DMS153 treated with DMSO at 0.1 percent for 48 hours (cell line): Measurements from ENCODE around the gene DARS1.

Source experiments
- DNase-seq: peaks from one replicate; lab custom pipeline; 2025; ENCODE audit not compliant: unreplicated experiment; lab: John Stamatoyannopoulos, UW

DARS1 gene

DNA sequence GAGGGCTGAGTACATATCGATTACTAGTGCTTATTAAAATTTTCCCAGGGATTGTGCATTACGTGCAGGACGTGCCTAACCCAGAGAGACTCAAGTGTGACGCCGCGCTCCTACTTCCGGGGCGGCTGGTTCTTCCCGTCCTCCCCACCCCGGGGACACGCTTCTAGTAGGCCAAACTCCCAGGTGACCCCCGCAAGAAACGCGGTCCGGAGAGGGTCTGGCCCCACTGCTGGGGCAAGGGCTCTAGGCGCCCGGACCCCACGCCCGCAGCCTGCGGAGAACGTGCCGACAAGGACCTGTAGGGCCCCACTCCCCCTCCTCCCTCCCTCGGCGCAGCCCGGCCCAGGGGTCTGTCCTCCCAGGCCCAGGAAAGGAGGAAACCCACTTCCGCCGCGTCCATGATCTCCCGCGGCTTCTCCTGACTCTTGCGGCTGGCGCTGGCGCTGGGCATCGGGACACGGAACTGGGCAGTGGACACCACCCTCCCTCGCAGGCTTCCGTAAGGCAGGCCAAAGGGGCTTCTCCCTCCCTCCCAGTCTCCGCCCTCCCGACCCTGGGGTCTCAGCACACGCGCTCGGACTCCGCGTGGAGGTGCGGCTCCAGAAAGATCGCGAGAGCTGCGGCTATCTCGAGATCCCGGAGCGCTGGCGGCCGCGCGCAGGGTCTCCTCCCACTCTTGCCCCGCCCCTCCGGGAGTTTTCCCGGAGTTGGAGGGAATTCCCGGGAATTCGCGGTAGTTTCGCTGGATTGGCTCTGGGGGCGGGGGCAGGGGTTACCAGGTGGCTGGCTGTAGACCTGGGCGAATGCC lies at the start of gene DARS1:
Gene DARS1 (minus strand): TSS at position 609 of the 808 bp plus-strand sequence. CDS start 158 bp downstream, at position 451.
- peak; percentile 76 for DNase-seq

DNA sequence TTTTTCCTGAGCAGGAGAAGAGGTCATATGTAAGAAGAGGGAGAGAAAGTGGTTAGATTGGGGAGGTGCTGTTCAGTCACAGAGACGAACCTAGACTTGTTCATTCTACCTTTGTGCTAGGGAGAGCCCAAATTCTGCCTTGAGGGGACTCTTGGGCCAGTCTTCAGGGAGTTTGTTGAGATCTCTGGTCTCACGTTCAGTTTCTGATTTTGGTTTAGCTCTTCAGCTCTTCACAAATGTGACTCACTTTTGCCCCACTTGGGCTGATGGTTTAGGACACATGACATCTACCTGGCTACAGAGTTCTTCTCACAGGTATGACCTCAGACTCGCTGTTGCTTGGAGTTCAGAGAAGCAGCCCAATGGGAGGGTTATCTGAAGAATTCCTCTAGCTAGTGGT lies 49.2 kb upstream of the DARS1 start:
- no peak for DNase-seq

DNA sequence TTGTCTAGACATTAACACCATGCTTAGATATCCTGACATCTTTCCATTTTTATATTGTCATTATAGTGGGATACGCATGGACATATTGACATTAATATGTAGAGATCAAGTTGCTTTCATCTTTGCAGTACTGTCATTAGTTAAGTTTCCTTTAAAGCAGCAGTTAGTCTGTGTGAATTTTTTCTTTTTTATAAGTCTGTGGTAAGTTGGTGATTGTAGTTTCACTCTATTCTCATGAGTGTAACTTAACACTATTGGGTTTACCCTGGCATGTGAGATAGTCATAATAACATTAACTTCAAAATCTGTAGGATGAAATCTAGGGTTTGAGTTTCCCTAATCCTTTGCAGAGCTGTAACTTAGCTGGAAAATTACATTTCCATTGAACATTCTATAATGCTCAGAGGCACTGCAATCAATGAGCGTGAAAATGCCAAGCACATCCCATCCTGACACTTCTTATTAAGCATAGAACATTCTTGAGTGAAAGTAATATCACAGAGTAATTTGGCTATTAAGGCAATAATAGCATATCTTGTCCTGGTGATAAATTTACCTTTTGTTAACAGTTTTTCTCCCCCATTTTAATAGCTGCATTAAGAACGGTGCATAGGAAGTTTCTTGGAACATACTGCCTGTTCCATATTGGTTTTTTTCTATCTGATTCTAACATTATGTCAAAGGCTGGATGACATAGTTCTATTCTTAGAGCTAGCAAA lies 47.5 kb upstream of the DARS1 start:
- DNase-seq = no peak

DNA sequence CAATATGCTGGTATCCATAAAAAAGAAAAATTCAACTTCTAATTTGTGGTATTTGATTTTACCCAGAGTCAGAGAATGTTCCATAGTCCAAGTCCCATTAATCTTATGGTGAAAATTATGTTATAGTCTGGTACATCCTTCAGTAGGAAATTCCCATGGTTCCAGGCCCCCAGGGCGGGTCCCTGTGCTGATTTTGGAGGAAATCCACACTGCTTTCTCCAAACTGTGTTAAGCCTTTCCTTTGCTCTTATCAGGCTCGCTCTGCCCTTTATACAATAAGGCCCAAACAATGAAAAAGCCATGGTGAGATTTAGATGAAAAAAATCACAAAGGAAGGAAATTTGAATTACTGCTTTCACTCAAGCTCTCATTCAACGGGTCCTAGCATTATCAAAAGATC lies 46.8 kb upstream of the DARS1 start:
- DNase-seq = no peak

DNA sequence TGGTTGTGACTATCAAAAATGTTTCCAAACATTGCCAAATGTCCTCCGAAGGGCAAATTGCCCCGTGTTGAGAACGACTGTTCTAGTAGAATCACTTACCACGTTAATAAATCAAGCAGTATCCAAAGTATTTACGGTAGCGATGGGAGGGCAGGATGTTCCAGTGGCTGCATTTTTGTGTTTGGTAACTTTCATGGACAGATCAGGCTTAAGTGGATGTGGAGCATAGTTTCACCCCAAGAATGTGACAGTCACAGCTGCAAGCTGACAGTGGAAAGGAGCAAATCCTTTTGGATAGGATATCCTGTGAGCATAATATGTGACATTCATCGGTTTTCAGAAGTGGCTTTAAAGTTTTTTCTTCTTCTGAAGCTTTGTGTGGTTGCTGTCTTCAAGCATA lies 46.3 kb upstream of the DARS1 start:
- no peak for DNase-seq

DNA sequence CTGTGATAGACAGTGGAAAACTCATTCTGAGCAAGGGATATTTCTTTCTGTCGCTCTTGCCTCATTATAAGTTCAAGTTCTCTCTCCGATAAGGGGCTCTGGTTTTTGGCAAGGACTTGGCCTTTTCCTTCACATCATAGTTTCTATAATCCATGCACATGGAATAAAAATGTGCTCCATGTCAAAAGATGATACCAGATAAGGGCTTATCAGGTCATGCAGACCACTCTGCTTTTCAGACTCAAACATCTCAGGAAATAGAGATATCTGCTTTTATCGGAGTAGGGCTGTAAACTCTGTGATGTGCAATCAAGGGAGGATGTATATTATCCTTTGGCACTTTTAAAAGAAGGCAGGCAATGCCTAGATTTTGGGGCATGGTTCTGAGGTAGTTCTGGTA lies 45.0 kb upstream of the DARS1 start:
- no peak for DNase-seq

DNA sequence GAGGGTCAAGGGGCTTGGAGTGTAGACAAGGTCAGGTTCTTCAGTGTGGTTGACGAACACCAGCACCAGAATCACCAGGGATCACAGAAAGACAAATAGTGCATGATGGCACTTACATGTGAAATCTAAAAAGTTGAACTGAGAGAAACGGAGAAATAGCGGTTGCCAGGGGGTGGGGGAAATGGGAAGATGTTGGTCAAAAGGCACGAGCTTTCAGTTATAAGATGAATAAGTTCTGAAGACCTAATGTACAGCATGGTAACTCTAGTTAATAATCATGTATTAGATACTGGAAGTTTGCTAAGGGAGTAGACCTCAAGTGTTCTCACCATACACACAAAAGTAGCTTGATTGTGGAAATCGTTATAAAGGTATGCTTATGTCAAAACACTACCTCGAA lies 43.7 kb upstream of the DARS1 start:
- no peak for DNase-seq

DNA sequence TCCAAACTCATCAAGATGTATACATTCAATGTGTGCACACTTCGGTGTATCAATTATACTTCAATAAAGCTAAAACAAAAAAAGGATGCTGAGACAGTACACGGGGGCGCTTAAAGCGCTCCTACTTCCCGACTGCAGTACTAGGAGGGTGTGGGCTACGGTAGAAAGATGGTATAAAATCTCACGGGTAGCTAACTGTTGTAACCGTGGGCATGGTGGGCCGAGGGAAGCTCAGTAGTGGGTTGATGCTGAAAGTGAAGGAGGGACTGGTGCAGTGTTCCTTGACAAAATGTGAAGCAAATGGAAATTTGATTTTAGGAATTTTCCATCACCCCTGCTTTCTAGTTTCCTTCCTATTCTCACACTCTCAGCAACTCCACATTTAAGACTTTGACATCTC lies 42.6 kb upstream of the DARS1 start:
- DNase-seq = no peak

DNA sequence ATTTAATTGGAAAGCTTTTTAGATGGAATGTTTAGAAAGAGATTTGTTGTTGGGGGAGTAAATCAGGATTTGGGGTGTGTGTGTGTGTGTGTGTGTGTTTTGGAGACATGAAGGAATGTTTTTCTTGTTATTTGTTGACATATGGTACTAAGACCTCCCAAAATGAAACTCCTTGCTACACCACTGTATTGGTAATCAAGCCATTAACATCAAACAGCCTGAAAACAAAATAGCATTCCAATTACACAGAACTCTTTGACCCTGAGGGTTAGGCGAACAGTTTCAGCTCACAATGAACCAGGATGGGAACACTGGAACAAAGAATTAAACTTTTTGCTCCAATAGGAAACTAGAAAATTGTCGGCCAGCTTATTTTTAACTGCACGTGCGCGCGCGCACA lies 41.7 kb upstream of the DARS1 start:
- DNase-seq = no peak

DNA sequence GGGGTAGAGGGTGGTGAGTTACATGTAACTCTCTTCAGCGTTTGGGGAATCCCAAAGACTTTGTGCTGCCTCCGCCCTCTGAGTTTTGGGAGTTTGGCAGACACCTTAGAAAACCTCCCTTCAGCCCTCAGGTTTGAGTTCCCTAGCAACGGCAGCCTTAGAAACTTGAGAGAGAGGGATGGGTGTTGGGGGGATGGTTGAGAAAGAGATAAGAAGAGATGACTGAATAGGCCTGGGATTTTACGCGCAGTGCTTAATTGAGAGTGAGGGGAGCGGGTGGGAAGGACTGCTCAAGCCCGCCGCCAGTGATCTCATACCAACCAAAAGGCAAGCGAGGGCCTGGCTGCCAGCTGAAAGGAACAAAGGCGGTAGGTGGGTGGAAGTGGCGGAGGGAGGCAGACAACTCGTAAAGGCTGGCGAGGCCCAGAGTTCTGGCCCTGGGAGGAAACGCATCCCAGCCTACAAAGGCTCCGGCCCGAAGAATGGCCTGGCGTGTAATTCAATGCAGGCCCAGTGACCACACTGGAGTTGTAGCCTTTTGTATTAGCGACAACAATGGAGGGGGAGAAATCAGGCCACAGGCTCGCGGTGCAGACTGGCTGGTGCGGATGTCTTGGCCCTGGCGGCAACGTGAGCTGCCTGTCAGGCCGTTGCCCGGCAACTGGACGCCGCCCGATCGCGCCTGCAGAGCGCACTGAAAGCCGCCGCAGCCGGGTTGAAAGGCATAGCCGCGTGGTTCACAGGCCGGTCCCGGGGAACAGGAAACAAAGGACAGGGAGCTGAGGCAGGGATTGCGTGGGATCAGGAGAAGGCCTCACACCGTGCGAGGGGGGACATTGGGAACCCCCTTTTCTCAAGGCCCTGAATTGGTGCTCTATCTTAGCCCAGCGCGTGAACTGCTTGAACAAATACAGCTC lies 39.9 kb upstream of the DARS1 start:
- DNase-seq = peak; percentile 78

DNA sequence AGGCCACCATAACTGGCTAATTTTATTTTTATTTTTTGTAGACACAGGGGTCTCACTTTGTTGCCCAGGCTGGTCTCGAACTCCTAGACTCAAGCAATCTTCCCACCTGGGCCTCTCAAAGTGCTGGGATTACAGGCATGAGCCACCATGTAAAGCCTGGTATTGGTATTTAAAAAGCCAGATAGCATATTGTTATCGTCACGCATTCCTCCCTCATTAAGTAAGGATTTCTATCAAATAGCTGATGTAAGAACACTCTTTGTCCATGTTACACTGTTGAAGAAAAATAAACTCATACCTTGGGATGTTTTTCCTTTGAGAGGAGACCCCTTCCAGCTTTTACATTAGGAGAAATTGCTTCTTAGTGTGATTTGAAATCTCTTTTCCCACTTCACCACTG lies 39.2 kb upstream of the DARS1 start:
- DNase-seq = no peak

DNA sequence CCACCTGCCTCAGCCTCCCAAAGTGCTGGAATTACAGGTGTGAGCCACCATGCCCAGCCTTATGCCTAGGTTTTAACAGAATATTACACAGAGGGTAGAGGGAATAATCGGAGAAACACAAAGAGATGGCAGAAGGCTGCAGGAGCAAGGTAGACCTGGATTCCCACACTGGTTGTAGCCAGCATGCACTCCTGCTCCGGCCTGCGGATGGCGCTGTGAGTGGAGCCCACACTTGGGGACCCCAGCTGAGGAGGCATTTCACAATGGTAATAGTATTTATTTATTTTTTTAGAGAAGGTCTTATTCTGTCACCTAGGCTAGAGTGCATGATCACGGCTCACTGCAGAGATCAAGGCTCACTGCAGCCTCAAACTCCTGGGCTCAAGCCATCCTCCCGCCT lies 38.8 kb upstream of the DARS1 start:
- no peak for DNase-seq

DNA sequence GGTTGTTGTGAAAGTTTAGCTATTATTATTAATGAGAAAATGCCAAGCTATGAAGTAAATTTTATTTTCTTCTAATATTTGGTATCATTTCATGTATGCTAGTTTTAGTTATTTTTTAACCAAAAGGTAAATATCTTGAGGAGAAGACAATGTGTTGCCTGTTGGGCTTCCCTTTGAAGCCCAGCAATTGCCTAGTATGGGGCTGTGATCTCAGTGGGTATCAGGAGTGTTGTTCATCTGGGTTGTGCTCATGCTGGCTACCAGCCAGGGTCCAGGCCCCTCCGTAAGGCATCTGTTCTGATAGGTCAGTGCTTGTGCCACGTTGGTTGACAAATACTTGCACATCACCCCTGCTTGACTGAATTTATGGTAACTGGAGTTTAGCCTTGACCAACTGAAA lies 38.0 kb upstream of the DARS1 start:
- no peak for DNase-seq

DNA sequence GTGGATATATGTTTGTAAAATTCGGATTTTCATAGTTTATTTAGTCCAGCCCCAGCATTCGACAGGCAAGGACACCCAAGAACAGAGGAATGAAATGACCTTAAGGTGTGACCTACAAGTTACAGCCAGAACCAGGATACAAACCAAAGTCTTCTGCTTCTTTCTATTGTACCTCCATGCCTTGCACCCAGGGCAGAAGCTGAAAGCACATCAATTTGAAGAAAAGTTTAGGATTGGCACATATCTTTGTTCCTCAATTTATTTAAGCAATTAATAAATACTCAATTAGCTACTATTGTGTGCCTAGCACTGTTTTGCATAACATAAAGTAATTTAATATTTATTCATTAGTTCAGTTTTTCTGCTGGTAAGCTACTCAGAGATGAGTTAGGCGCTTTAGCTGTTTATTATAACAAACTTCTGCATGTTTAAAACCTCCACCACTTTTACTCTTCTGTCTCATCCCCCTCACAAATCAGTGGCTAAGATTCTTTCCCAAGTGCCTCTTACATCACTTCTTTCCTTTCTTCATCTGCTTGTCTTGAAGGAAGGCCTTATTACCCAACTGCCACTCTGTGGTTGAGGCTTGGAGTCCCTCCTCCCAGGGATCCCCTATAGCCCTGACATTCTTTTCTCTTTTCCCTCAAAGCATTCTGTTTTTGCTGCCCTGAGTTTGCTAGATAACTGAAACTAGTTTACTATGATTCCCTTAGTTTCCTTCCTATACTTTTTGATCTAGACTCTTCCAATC lies 37.1 kb upstream of the DARS1 start:
- no peak for DNase-seq

DNA sequence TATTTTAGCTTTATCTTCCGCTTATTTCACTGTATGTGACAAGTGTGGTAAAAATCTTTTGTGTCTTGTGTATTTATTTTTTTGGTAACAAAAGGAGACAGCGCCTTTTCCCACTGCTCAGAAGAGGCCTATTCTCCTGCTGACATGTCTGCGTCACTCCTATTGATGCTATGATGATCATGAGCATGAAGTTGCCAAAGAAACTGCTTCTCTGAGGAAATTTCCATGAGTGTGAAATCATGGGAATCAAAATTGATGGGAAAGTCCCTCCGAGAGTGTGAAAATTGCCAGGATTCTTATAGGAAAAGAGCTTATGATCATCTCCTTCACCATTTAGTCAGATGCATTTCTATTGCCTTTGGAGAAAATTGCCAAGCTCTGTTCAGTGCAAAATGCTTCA lies 36.5 kb upstream of the DARS1 start:
- no peak for DNase-seq

DNA sequence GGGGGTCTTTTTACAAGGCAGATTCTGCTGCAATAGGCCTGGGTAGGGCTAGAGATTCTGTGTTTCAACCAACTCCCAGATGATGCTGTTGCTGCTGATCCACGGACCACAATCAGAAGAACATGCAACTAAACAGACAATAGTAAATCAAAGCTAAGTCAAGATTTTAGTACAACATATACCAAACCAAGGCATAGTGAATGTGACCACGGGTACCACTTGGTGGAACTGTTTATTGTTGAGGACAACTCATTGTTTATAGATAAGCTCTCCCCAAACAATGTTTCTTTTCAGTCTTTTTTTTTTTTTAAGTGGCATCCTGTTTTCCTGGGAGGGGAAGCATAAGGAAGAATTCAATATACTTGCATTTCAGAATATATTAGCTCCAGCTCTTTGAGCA lies 36.0 kb upstream of the DARS1 start:
- no peak for DNase-seq

DNA sequence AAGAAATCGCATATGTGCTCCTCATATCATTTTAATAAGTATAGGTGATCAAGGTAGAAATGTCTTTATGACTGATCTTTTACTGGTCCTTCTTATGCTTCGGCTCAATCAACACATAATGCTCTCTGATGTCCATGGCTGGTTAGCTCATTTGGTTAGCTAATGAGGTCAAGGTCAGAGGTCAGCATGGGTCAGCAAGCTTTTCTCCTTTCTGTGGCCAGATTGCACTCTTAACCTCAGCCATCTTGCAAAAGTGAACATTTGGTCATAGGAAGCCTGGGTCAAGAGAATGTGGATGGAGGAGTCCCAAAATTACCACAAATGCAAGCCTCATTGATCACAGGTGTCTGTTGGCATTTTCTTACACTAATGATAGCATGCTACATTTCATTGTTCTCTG lies 35.4 kb upstream of the DARS1 start:
- DNase-seq = no peak

DNA sequence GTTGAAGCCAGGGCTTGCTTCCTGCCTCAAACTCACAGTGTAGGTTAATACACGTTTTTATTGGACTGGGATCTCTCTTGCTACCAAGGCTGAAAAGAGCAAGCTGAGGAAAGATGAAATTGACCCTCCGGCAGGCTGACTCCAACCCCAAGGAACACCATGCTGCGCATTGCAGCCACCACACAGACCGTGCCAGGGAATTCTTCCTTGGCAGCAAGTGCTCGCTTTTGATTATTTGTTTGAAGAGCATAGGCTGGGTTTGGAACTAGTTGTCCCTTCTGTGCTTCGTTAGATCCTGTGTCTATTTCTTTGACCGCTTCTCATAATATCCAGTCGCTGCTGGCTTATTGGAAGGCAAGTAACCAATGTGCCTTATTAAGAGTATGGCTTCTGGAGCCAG lies 34.4 kb upstream of the DARS1 start:
- no peak for DNase-seq

DNA sequence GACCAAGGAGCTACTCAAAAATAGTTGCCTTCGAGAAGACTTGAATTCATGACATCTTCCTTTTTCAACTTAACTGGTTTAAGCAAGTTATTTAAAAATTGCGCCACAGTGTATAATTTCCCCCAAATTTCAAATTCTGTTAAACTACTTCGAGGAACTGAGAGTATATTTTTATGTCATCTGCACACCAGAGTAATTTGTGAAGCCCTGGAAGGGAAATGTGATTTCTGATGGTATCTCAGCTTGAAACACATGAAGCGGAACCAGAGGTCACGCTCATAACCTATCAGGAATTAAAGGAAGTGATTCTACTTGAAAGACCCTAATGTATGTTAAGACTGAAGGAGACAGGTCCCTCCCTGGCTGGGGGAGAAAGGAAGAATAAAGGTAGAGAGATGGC lies 33.9 kb upstream of the DARS1 start:
- no peak for DNase-seq

DNA sequence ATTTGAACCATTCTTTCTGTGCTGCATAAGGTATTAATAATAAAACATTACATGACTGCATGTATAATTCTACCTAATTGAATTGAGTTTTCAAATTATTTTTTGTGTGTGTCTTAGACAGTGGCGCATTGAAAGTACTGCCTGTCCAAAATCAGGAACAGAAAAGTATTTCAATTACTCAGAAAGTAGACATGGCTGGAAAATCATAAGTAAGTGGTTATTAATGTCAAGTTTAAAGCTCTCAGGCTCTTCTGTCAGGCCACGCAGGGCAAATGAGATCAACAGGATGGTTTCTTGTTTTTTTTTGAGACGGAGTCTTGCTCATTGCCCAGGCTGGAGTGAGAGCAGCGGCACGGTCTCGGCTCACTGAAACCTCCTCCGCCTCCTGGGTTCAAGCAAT lies 32.4 kb upstream of the DARS1 start:
- DNase-seq = no peak

DNA sequence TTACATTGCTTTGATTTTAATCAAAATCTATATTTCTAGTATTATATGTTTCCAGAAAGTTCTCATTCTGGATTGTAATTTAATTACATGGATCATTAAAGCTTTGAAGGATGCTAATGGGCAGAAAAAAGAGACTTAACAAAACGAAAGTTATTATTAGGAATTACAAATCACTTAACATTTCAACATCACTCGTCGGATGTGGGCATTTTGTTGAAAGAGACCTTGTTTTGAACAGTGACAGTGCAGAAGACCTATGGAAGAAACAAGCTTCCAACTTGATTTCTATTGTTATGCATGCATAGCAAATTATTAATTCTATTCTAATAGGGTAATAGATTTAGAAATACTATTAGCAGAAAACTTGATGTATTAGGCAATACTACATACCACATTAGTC lies 31.4 kb upstream of the DARS1 start:
- no peak for DNase-seq
